Subcutaneous adipose tissue (tissue), 4 donors: ENCODE data around the gene RNF121. TPM values are rescaled to one million over a fixed set of nuclear protein-coding genes. Genes with fewer than 3 reads are reported as not detected.

Experiments
- total RNA-seq, 4 donors: library from RNA; depleted of rRNA; stranded (reverse); fragments of >200 nt; gene quantifications; one replicate each; pipeline ENCODE4 v1.1.0, GENCODE V29; 2016
- TF ChIP-seq, protein P1 (sequence below): fragments of 450-650 bp; IDR thresholded peaks from one replicate; pipeline ENCODE4 v1.5.1; 2016; ENCODE audit warnings: low read depth, mild to moderate bottlenecking, control low read depth, antibody characterized with exemption, moderate library complexity

The RNF121 gene
- total RNA-seq, 4 donors from 2014 or later = 14.3 to 21.4 (median 17.8) TPM

DNA sequence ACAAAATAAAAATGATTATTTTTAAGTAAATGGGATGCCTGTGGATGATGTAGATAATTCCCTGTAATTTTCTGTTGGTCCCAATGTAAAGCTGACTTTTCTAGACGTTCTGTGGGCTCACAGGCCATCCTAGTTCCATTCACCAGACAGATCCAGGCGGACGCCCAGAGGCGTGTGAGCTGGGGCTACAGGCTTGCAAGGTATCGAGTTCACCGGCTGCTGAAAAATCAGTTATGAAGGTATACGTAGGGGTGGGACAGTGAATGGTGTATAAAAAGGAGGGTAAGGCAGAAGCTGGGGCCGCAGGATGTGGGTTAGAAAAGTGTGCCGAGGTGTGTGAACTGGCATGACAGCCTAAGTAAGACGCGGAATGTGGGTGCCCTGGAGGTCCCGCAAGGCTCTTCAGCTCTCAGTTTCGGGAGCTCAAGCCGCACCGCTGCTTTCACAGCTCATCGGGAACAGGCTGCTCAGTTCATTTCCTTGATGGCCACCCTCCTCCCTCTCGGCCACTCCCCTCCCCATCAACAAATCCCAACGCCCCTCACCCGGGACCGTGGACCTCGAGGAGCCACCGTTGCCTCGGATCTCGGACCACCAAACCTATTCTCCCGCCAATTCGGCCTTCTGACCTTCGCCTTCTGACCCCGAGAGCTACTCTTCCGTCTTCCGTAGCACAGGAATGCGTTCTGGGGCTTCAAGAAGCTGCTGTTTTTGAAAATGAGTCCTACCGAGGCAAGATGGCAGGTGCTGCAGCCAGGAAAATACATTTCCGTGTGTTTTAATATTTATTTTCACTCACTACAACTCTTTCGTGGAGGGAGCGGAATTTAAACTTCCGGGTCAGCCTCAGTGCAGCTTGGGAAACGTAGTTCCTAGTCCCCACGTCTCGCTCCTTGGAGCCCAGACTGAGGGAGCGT is 768 bp upstream of the RNF121 start, which contains the start of gene XNDC1N:
XNDC1N (minus strand) TSS at position 775 of the 917 bp plus-strand sequence. CDS start 5,241 bp downstream, outside the sequence.
- TF ChIP-seq, protein P1, sequence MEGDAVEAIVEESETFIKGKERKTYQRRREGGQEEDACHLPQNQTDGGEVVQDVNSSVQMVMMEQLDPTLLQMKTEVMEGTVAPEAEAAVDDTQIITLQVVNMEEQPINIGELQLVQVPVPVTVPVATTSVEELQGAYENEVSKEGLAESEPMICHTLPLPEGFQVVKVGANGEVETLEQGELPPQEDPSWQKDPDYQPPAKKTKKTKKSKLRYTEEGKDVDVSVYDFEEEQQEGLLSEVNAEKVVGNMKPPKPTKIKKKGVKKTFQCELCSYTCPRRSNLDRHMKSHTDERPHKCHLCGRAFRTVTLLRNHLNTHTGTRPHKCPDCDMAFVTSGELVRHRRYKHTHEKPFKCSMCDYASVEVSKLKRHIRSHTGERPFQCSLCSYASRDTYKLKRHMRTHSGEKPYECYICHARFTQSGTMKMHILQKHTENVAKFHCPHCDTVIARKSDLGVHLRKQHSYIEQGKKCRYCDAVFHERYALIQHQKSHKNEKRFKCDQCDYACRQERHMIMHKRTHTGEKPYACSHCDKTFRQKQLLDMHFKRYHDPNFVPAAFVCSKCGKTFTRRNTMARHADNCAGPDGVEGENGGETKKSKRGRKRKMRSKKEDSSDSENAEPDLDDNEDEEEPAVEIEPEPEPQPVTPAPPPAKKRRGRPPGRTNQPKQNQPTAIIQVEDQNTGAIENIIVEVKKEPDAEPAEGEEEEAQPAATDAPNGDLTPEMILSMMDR = no peak

DNA sequence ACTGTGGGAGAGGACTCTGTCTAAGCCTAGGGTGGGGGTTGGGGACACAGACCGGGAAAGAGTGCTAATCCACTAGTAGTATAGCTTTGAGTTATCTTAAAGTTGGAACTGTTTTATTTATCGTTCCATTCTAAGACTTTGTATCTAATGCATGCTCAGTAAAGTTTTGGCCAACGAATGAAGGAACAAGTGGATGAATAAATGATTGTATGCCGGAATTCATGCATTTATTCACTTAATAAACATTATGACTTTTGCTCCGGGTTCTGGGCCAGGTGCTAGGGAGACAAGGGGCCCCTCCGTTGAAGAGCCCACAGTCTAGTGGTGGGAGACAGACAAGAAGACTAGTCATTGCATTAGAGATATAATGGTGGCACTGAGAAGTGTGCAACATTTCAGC is 645 bp downstream of the RNF121 start:
- TF ChIP-seq, protein P1 = no peak

DNA sequence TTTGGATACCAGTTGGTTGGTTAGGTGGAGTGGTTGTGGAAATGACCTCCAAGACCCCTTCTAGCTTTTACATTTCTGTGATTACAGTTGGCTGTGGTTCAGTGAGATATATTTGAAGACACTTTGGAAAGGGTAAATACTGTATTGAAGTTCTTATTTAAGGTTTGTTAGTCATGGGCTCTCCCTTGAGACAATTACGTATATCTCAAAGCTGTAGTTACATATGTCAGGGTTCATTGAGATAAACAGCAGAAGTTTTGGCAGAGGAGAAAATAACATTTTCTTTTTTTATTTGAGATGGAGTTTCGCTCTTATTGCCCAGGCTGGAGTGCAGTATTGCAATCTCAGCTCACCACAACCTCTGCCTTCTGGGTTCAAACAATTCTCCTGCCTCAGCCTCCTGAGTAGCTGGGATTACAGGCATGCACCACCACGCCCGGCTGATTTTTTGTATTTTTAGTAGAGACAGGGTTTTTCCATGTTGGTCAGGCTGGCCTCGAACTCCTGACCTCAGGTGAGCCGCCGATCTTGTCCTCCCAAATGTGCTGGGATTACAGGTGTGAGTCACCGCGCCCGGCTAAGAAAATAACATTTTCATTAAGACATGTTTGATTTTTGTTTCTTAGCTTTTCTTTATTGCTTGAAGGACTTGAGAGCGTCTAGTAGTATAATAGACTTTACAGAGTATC is 1.9 kb downstream of the RNF121 start:
- TF ChIP-seq, protein P1 = no peak

GRCh38 chr11:71931245-71931602 is 2.4 kb downstream of the RNF121 start:
- TF ChIP-seq, protein P1 = no peak

DNA sequence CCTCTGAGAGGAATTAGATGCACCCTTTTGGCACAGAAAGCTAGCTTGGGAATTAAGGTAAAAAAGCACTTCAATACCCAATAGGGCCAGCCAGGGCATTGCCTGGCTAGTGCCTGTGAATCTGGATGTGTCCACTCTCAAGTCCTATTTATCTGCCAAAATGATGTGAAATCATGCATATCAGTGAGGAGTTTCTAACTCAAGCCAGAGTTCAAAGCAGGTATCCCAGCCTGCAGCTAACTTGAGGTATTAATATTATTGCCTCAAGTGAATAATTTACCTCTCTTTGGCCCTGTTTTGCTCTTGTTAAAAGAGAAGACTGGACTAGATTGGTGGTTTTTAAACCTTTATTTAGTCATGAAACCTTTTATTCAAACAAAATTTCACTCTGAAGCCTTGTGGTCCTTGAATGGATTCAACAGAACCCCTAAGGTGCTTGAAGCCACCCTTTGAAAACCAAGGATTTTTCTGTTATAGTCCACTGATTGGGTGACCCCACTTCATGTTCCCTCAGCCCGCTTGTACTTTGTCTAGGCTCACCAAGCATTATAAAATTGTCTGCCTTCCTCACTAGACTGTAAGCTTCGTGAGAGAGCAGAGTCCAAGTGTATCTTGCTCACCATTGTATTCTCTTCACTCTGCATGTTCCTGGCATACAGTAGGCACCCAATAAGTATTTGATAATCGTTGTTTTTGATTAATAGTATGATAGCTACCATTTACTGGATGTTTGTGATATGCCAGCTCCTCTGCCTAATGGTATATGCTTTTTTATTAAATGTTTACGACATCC is 4.5 kb downstream of the RNF121 start:
- TF ChIP-seq, protein P1 = no peak

DNA sequence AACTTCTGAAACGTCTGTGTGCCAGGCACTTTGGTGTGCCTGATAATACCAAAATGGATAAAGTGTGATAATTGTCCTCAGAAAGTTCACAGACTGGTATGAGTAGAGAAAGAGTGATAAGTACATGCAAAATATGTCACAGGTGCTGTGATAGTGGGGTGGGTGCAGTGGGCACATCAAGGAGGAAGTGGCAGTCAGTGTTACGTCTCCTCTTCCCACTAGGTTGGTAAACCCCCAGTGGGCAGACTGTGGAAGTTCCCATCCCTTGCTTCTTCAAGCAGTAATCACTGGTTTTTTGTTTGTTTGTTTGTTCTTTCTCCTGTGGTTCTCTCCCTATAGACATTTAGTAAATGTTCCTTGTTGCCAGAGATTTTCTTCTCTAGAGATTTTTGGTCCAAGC is 5.4 kb downstream of the RNF121 start:
- TF ChIP-seq, protein P1 = no peak
